CD14-positive monocyte (primary cell): ENCODE measurements around the gene RASL11B. TPM values are rescaled to one million over a fixed set of nuclear protein-coding genes. Genes with fewer than 3 reads are reported as not detected.
A peak's percentile ranks its signal among the peaks of the same experiment; 100 is the strongest.

Source experiments
- DNase-seq, 3 donors: peaks; one replicate each; pipeline ENCODE4 v3.0.0-alpha.2; 2011 to 2022
- H2AFZ ChIP-seq: 2 replicates; pipeline ENCODE4 v1.6.0; 2012; ENCODE audit warnings: mild to moderate bottlenecking, low read depth, low read length, inconsistent platforms; ENCODE audit not compliant: insufficient read depth, poor library complexity, severe bottlenecking
- H3K27ac ChIP-seq, 2 donors: 1 replicate in 1 of 2; 2 replicates in 1 of 2; pipeline ENCODE4 v1.5.1; 2012 to 2013; ENCODE audit warnings: low read length in 2 of 2, control low read depth in 1 of 2, inconsistent platforms in 1 of 2, low read depth in 1 of 2, mild to moderate bottlenecking in 1 of 2
- H3K27me3 ChIP-seq, 2 donors: one replicate each; pipeline versions ENCODE4 v1.6.0 to v1.6.1; 2011 to 2013; ENCODE audit warnings: low read length in 2 of 2; ENCODE audit not compliant: control insufficient read depth in 2 of 2, insufficient read depth in 2 of 2
- H3K36me3 ChIP-seq, 2 donors: replicated peaks in 1 of 2; 1 replicate in 1 of 2; 2 replicates in 1 of 2; pipeline versions ENCODE4 v1.5.1 to v1.6.1; 2012 to 2013; ENCODE audit warnings: low read length in 2 of 2, control low read depth in 1 of 2, inconsistent platforms in 1 of 2, mild to moderate bottlenecking in 1 of 2; ENCODE audit not compliant: insufficient read depth in 2 of 2, control insufficient read depth in 1 of 2
- H3K4me1 ChIP-seq, 2 donors: 1 replicate in 1 of 2; 2 replicates in 1 of 2; pipeline versions ENCODE4 v1.5.1 to v1.6.1; 2012 to 2013; ENCODE audit warnings: low read length in 2 of 2, control low read depth in 1 of 2, inconsistent platforms in 1 of 2, mild to moderate bottlenecking in 1 of 2, moderate library complexity in 1 of 2; ENCODE audit not compliant: insufficient read depth in 2 of 2, control insufficient read depth in 1 of 2
- H3K4me2 ChIP-seq: replicated peaks from 2 replicates; pipeline ENCODE3; 2012; ENCODE audit warnings: low read length, moderate library complexity, mild to moderate bottlenecking; ENCODE audit not compliant: poor library complexity, severe bottlenecking; ENCODE audit errors: extremely low read depth
- H3K4me3 ChIP-seq, 3 experiments: fragments of 200-600 bp in 1 of 3; sonication (generic) in 1 of 3; replicated peaks in 1 of 3; 1 replicate in 2 of 3; 2 replicates in 1 of 3; pipeline ENCODE4 v1.5.1; 2011 to 2013; ENCODE audit warnings: low read length in 3 of 3, mild to moderate bottlenecking in 3 of 3, control low read depth in 2 of 3, low read depth in 2 of 3, inconsistent platforms in 1 of 3, moderate library complexity in 1 of 3
- H3K79me2 ChIP-seq: 2 replicates; pipeline ENCODE4 v1.6.0; 2012; ENCODE audit warnings: mild to moderate bottlenecking, control low read depth, inconsistent platforms, low read length, moderate library complexity; ENCODE audit not compliant: insufficient read depth
- H3K9ac ChIP-seq: 2 replicates; pipeline ENCODE4 v1.6.0; 2017; ENCODE audit warnings: low read length, mild to moderate bottlenecking; ENCODE audit not compliant: insufficient read depth, poor library complexity, severe bottlenecking
- H3K9me3 ChIP-seq, 2 donors: replicated peaks in 1 of 2; 1 replicate in 1 of 2; 2 replicates in 1 of 2; pipeline versions ENCODE4 v1.5.1 to v1.6.1; 2012 to 2013; ENCODE audit warnings: low read length in 2 of 2, control low read depth in 1 of 2; ENCODE audit not compliant: control insufficient read depth in 1 of 2, insufficient read depth in 1 of 2
- H4K20me1 ChIP-seq: 2 replicates; pipeline ENCODE4 v1.6.0; 2012; ENCODE audit warnings: mild to moderate bottlenecking, low read length, control low read depth, moderate library complexity; ENCODE audit not compliant: insufficient read depth
- H3K27ac Mint-ChIP-seq, 7 donors: one replicate each; pipeline ENCODE4 v1.8.0; 2020; ENCODE audit warnings: mild to moderate bottlenecking in 7 of 7, mixed read lengths in 7 of 7, moderate library complexity in 6 of 7, inconsistent platforms in 2 of 7
- H3K27me3 Mint-ChIP-seq, 3 donors: one replicate each; pipeline ENCODE4 v1.8.0; 2021 to 2022; ENCODE audit warnings: low read depth in 3 of 3, mild to moderate bottlenecking in 3 of 3, mixed read lengths in 3 of 3, moderate library complexity in 3 of 3, inconsistent platforms in 1 of 3
- H3K36me3 Mint-ChIP-seq, 2 donors: one replicate each; pipeline ENCODE4 v1.8.0; 2020; ENCODE audit warnings: mixed read lengths in 2 of 2, inconsistent platforms in 1 of 2, mild to moderate bottlenecking in 1 of 2
- H3K4me1 Mint-ChIP-seq: one replicate; pipeline ENCODE4 v1.8.0; 2020; ENCODE audit warnings: mild to moderate bottlenecking, mixed read lengths
- H3K4me3 Mint-ChIP-seq, 2 donors: one replicate each; pipeline ENCODE4 v1.8.0; 2020; ENCODE audit warnings: mild to moderate bottlenecking in 2 of 2, mixed read lengths in 2 of 2, moderate library complexity in 1 of 2
- H3K9me3 Mint-ChIP-seq, 7 donors: one replicate each; pipeline ENCODE4 v1.8.0; 2020 to 2022; ENCODE audit warnings: mixed read lengths in 7 of 7, mild to moderate bottlenecking in 6 of 7, moderate library complexity in 6 of 7, inconsistent platforms in 2 of 7
- CTCF ChIP-seq: fragments of 200-600 bp; IDR thresholded peaks from one replicate; pipeline ENCODE4 v1.8.0; 2022; ENCODE audit warnings: antibody characterized with exemption, mild to moderate bottlenecking
- WGBS: methylation state at CpG from one replicate; pipeline ENCODE4 v1.1.5; 2013; ENCODE audit warnings: missing lambda C conversion rate; ENCODE audit not compliant: insufficient coverage; 5-methylcytosine and 5-hydroxymethylcytosine counted together
- intact Hi-C, 2 donors: fragments of 100-400 bp; cut with micrococcal nuclease; formaldehyde crosslinking; loops; one replicate each; pipeline versions ENCODE4 v1.15.0 to v1.15.1; 2023
- polyA minus RNA-seq: library from RNA; depleted of rRNA, polyadenylated mRNA; stranded (reverse); fragments of >200 nt; gene quantifications from 2 replicates; pipeline ENCODE4 v1.2.3, GENCODE V29; 2012
- polyA plus RNA-seq, 3 donors: library from polyadenylated mRNA; depleted of rRNA in 1 of 3; unstranded in 2 of 3; stranded (reverse) in 1 of 3; fragments of 300-500 nt in 2 of 3; fragments of >200 nt in 1 of 3; fragmentation: Illumina TruSeq in 2 of 3; gene quantifications; 1 replicate in 2 of 3; 2 replicates in 1 of 3; pipeline ENCODE4 v1.2.3, GENCODE V29; 2012 to 2021
- total RNA-seq, 12 experiments: library from RNA in 1 of 12; stranded (reverse) in 1 of 12; fragments of 120-200 nt in 1 of 12; gene quantifications; one replicate each; pipeline ENCODE4 v1.2.4 and lab custom pipeline; 2013 to 2026; ENCODE audit warnings: mixed read lengths in 6 of 12, inconsistent platforms in 1 of 12

Gene RASL11B
- total RNA-seq (2013) = 0.08 TPM
- polyA plus RNA-seq = not detected
- not detected in 2 replicates for polyA minus RNA-seq
- 0.12 to 4.4 (median 0.59) reads per million in 11 experiments for total RNA-seq (lab: John Stamatoyannopoulos, UW)

- DNase-seq = peak; percentile 63 to 72 (median 70)
- peak within 1 kb of the TSS; percentile 35 to 77 (median 43) for H3K4me3 ChIP-seq
- intact Hi-C loops = loop anchor here in 1 of 2 donors (5.0 kb wide), 1 partner anchor 150 kb away; no protein-coding TSS in a partner anchor
- peak within 1 kb of the TSS; percentile 58 for H3K9ac ChIP-seq
- H3K36me3 ChIP-seq = no peaks in the 10 kb centered on the region
- TF ChIP-seq CTCF = peak; percentile 41
- H3K4me1 Mint-ChIP-seq = peaks cover 6% of the 10 kb centered on the region
- peaks cover 11 to 14% of the 10 kb centered on the region in 2 donors for H3K4me1 ChIP-seq
- H2AFZ ChIP-seq = peak within 1 kb of the TSS; percentile 89
- peaks cover 0 to 23% (median 16%) of the 10 kb centered on the region in 7 donors for H3K9me3 Mint-ChIP-seq
- peaks cover 29 to 38% of the 10 kb centered on the region in 2 donors for H3K27me3 ChIP-seq
- peak within 1 kb of the TSS; percentile 91 for H3K4me2 ChIP-seq
- no peak within 1 kb of the TSS for H3K27ac ChIP-seq
- no peaks in the 10 kb centered on the region for H3K9me3 ChIP-seq
- peak within 1 kb of the TSS; percentile 80 to 90 for H3K4me3 Mint-ChIP-seq
- peaks cover 32 to 35% (median 35%) of the 10 kb centered on the region in 3 donors for H3K27me3 Mint-ChIP-seq
- H4K20me1 ChIP-seq = no peaks in the 10 kb centered on the region
- peak within 1 kb of the TSS in 2 of 7 donors; percentile 35 to 78 for H3K27ac Mint-ChIP-seq
- no peaks in the 10 kb centered on the region for H3K79me2 ChIP-seq
- H3K36me3 Mint-ChIP-seq = peaks cover 0 to 6% of the 10 kb centered on the region in 2 donors
- under 1% methylated on average over 79 of the region's 94 CpGs for WGBS
These were observed at the start of gene RASL11B for GRCh38 chr4:52861879-52862616. Gene RASL11B (plus strand): TSS chr4:52862317. CDS start chr4:52862508, 191 bp downstream.

- Histone ChIP-seq H3K79me2 (no peaks in the 10 kb centered on the region), H3K27me3 (no peaks in the 10 kb centered on the region), H3K9ac (no peak overlapping the region), H3K9me3 (peaks cover 0 to 3% of the 10 kb centered on the region in 2 donors), H3K4me1 (no peaks in the 10 kb centered on the region), H3K4me2 (no peak overlapping the region), H3K27ac (no peak overlapping the region), H2AFZ (no peak overlapping the region), H3K36me3 (no peaks in the 10 kb centered on the region), H4K20me1 (no peaks in the 10 kb centered on the region), H3K4me3 (no peak overlapping the region)
- no peak for DNase-seq
- no peaks in the 10 kb centered on the region for H3K4me1 Mint-ChIP-seq
- intact Hi-C loops = no loop called here
- H3K27ac Mint-ChIP-seq = no peak overlapping the region
- 93% methylated on average over 3 of the region's 4 CpGs for WGBS
- H3K4me3 Mint-ChIP-seq = no peak overlapping the region
- H3K36me3 Mint-ChIP-seq = no peaks in the 10 kb centered on the region
- peaks cover 2 to 6% (median 2%) of the 10 kb centered on the region in 3 donors for H3K27me3 Mint-ChIP-seq
- H3K9me3 Mint-ChIP-seq = peaks cover 2 to 17% (median 4%) of the 10 kb centered on the region in 7 donors
- no peak for TF ChIP-seq CTCF
These were observed 48.6 kb upstream of the RASL11B start for GRCh38 chr4:52813546-52813945.
